Mammary epithelial cell (primary cell): Measurements from ENCODE around the gene WRAP73.

ENCODE experiments used
- CTCF ChIP-seq, 2 donors: IDR thresholded peaks in 1 of 2; conservative IDR thresholded peaks in 1 of 2; 2 replicates each; pipeline ENCODE4 v1.5.1; 2011 to 2012; ENCODE audit warnings: inconsistent platforms in 2 of 2, low read length in 2 of 2, mild to moderate bottlenecking in 2 of 2, control low read depth in 1 of 2, low read depth in 1 of 2; ENCODE audit not compliant: insufficient read depth in 1 of 2; ENCODE audit errors: extremely low read depth in 1 of 2
- EZH2 ChIP-seq: IDR thresholded peaks from 2 replicates; pipeline ENCODE4 v1.6.1; 2012; ENCODE audit warnings: low read length, inconsistent platforms, borderline replicate concordance

- TF ChIP-seq CTCF (conservative IDR thresholded peaks at IDR 0.05 in 1 of 2, IDR thresholded peaks at IDR 0.05 in 1 of 2; ENCODE audit: extremely low read depth in 1 of 2, insufficient read depth in 1 of 2, low read depth in 1 of 2, low read length in 2 of 2) (no peak), EZH2 (no peak)
These were observed 11.2 kb downstream of the WRAP73 start for GRCh38 chr1:3638676-3639075.
